Bronchial epithelial cell (primary cell): ENCODE measurements around the gene SETD7. TPM values are rescaled to one million over a fixed set of nuclear protein-coding genes. Genes with fewer than 3 reads are reported as not detected.
A peak's percentile ranks its signal among the peaks of the same experiment; 100 is the strongest.

ENCODE experiments used
- DNase-seq: peaks from one replicate; pipeline ENCODE4 v3.0.0-alpha.2; 2010; ENCODE audit warnings: low read depth
- FAIRE-seq: peaks from 2 replicates; lab custom pipeline; 2011; peaks lifted over from hg19 to GRCh38; lab: Jason Lieb, UNC
- H3K27me3 ChIP-seq: 2 replicates; pipeline ENCODE4 v1.5.1; 2011; ENCODE audit warnings: low read length; ENCODE audit not compliant: control insufficient read depth, insufficient read depth
- H3K36me3 ChIP-seq: 2 replicates; pipeline ENCODE4 v1.5.1; 2011; ENCODE audit warnings: low read length; ENCODE audit not compliant: control insufficient read depth, insufficient read depth
- H3K4me3 ChIP-seq: 2 replicates; pipeline ENCODE4 v1.5.1; 2011; ENCODE audit warnings: mild to moderate bottlenecking, low read depth, low read length, control low read depth
- CTCF ChIP-seq: IDR thresholded peaks from 2 replicates; pipeline ENCODE4 v1.5.1; 2011; ENCODE audit warnings: mild to moderate bottlenecking, moderate library complexity, low read length, control low read depth, inconsistent platforms; ENCODE audit not compliant: insufficient read depth, severe bottlenecking
- total RNA-seq: library from RNA; depleted of rRNA; stranded (reverse); fragments of >200 nt; gene quantifications from 2 replicates; pipeline ENCODE4 v1.2.1, GENCODE V29; 2014

The SETD7 gene
- total RNA-seq, 1 donor from 2014 or later: 45.0 TPM

DNA sequence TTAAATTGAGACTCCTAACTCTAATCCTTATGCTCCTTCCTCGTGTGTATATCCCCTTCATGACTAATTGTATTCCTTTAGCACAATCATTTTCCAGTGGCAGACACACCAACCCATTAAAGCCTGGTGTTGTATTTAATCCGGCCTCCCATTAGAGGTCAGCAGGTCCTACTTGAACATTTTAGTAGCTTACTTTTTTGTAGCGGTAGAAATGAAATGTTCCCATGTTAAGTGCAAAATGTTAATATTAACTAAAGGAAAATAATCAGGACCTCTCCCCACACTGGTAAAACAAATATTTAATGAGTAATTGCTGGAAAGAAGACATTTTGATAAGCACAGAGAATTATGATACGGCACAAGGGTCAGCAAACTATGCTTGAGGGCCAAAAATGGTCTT, 98.7 kb downstream of the SETD7 start:
- H3K4me3 ChIP-seq: no peak overlapping the region
- no peak for FAIRE-seq

GRCh38 chr4:139455126-139455538, 100.9 kb downstream of the SETD7 start:
- no peak for FAIRE-seq
- H3K4me3 ChIP-seq: peak overlapping the region; percentile 96

More for the DNA sequence above, 98.7 kb downstream of the SETD7 start:
- H3K27me3 ChIP-seq: no peaks in the 10 kb centered on the region
- TF ChIP-seq CTCF: no peak
- H3K36me3 ChIP-seq: no peaks in the 10 kb centered on the region
- DNase-seq: peak; percentile 47

GRCh38 chr4:139454111-139455045, 101.6 kb downstream of the SETD7 start, which contains the start of gene RAB33B:
TSS of gene RAB33B (plus strand) at chr4:139454121. CDS start at chr4:139454196, 75 bp downstream.
- no peaks in the 10 kb centered on the region for H3K27me3 ChIP-seq
- FAIRE-seq (no peak), DNase-seq (peak; percentile 13)
- TF ChIP-seq CTCF: no peak
- H3K36me3 ChIP-seq: no peaks in the 10 kb centered on the region
- H3K4me3 ChIP-seq: peak within 1 kb of the TSS; percentile 96

More at GRCh38 chr4:139455126-139455538, 100.9 kb downstream of the SETD7 start:
- no peak for TF ChIP-seq CTCF
- DNase-seq: no peak
- no peaks in the 10 kb centered on the region for H3K27me3 ChIP-seq
- H3K36me3 ChIP-seq: no peaks in the 10 kb centered on the region

GRCh38 chr4:139453371-139454110, 102.5 kb downstream of the SETD7 start:
- DNase-seq (peak; percentile 92), FAIRE-seq (no peak)
- no peaks in the 10 kb centered on the region for H3K27me3 ChIP-seq
- TF ChIP-seq CTCF: peak; percentile 0
- no peaks in the 10 kb centered on the region for H3K36me3 ChIP-seq
- peak overlapping the region; percentile 96 for H3K4me3 ChIP-seq

DNA sequence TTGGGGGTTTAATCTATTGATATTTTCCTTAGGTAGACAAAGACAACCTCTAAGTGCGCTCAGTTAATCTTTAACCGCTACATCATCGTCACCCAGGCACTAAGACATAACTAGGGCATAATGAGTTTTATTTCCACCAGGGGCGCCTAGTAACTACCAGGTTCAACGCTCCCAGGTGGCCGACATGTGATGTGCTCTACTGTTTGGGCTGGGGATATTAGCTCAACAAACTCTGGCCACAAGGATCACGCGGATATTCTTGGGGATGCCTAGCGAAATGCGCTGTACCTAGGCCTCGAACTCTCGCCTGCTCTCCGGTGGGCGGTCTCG, 103.0 kb downstream of the SETD7 start:
- TF ChIP-seq CTCF: peak; percentile 46
- FAIRE-seq: no peak
- Histone ChIP-seq H3K4me3 (peak overlapping the region; percentile 96), H3K27me3 (no peaks in the 10 kb centered on the region), H3K36me3 (no peaks in the 10 kb centered on the region)
- peak; percentile 77 for DNase-seq
